Stomach (tissue), 4 donors: ENCODE measurements around the gene LGI2.

Source experiments
- CTCF ChIP-seq, 7 experiments: fragments of 450-650 bp in 4 of 7; fragments of 200-600 bp in 3 of 7; sonication (generic) in 3 of 7; IDR thresholded peaks; one replicate each; pipeline ENCODE4 v1.5.1; 2016 to 2019; ENCODE audit warnings: antibody characterized with exemption in 7 of 7, control low read depth in 2 of 7, mild to moderate bottlenecking in 1 of 7
- POLR2A ChIP-seq, 4 donors: fragments of 450-650 bp; IDR thresholded peaks; one replicate each; pipeline ENCODE4 v1.6.1; 2016; ENCODE audit warnings: antibody characterized with exemption in 4 of 4, control low read depth in 2 of 4, mild to moderate bottlenecking in 1 of 4, moderate library complexity in 1 of 4
- POLR2AphosphoS5 ChIP-seq, 3 donors: sonication (generic); formaldehyde crosslinking; IDR thresholded peaks; one replicate each; pipeline ENCODE4 v1.6.1; 2016; ENCODE audit warnings: antibody characterized with exemption in 3 of 3

GRCh38 chr4:25051534-25051933, 20.8 kb upstream of the LGI2 start:
- TF ChIP-seq POLR2AphosphoS5 (IDR thresholded peaks at IDR 0.05) (no peak), CTCF (IDR thresholded peaks at IDR 0.05) (no peak), POLR2A (IDR thresholded peaks at IDR 0.05) (no peak)
